ENCODE data around the gene ZBTB16. TPM values are rescaled to one million over a fixed set of nuclear protein-coding genes. Genes with fewer than 3 reads are reported as not detected.

ZBTB16 gene
- total and polyA plus RNA-seq, 2 experiments from 2014 or later = 0.29 to 1.4 TPM

- TF ChIP-seq ZNF462 (CRISPR knock-in tag; IDR thresholded peaks at IDR 0.05) (no peak), CTCF (conservative IDR thresholded peaks at IDR 0.05; ENCODE audit: low read depth in 2 of 2) (no peak), EZH2 (IDR thresholded peaks at IDR 0.05; ENCODE audit: low read depth, unreplicated experiment) (no peak), STAT1 (IDR thresholded peaks at IDR 0.05; ENCODE audit: unreplicated experiment) (no peak), ETS1 (IDR thresholded peaks at IDR 0.05) (no peak), CREB1 (CRISPR knock-in tag; IDR thresholded peaks at IDR 0.05; ENCODE audit: low read depth) (no peak)
These were observed 70.6 kb downstream of the ZBTB16 start (continued) for GRCh38 chr11:114130115-114130576.

Measured in GM23338 (cell line).